Measurements from ENCODE around the gene HTR6. TPM values are rescaled to one million over a fixed set of nuclear protein-coding genes. Genes with fewer than 3 reads are reported as not detected.

The HTR6 gene
- total and polyA plus RNA-seq, 2 donors = 0.02 TPM; not detected in 1

- 99% methylated on average over 3 of the region's 3 CpGs for WGBS
- Histone ChIP-seq H3K27me3 (ENCODE audit: control insufficient read depth in 2 of 2, insufficient read depth in 1 of 2, low read length in 1 of 2) (no peaks in the 10 kb centered on the region), H3K36me3 (ENCODE audit: control insufficient read depth in 2 of 2, insufficient read depth in 2 of 2, low read length in 1 of 2) (no peaks in the 10 kb centered on the region), H3K4me1 (ENCODE audit: control insufficient read depth in 2 of 2, insufficient read depth in 2 of 2, low read length in 2 of 2) (no peaks in the 10 kb centered on the region), H3K9me3 (ENCODE audit: control insufficient read depth in 2 of 2, insufficient read depth in 1 of 2, low read length in 1 of 2) (no peaks in the 10 kb centered on the region), H3K4me3 (ENCODE audit: low read length in 2 of 2) (no peak overlapping the region), H3K27ac (ENCODE audit: low read depth in 1 of 2, low read length in 1 of 2) (no peak overlapping the region)
- no peak for DNase-seq (ENCODE audit: low read depth in 6 of 9, low spot score in 9 of 9)
Measured at GRCh38 chr1:19730232-19730631, 65.6 kb downstream of the HTR6 start.

Other genes with a start within 250 kb of the HTR6 start
- gene CAPZB, start 179.3 kb upstream of the HTR6 start, total RNA-seq = 136 TPM
- 255 TPM for gene CAPZB, start 179.3 kb upstream of the HTR6 start, polyA plus RNA-seq
- 21.7 TPM for gene NBL1, start 20.6 kb upstream of the HTR6 start, total RNA-seq
- gene NBL1, start 20.6 kb upstream of the HTR6 start, polyA plus RNA-seq = 47.6 TPM
- gene TMCO4, start 135.0 kb downstream of the HTR6 start, total RNA-seq = 6.0 TPM
- gene TMCO4, start 135.0 kb downstream of the HTR6 start, polyA plus RNA-seq = 11.5 TPM
- 0.14 TPM for gene RNF186, start 150.4 kb downstream of the HTR6 start, total RNA-seq
- gene RNF186, start 150.4 kb downstream of the HTR6 start, polyA plus RNA-seq = 0.34 TPM
- gene OTUD3, start 217.5 kb downstream of the HTR6 start, total RNA-seq = 3.6 TPM
- gene OTUD3, start 217.5 kb downstream of the HTR6 start, polyA plus RNA-seq = 3.7 TPM